Nephron progenitor cell (in vitro differentiated cells): ENCODE results near the gene RNF212B.
"Not testable (repeated sequence)": the region's sequence is repeated elsewhere in the genome, so short reads cannot be mapped to it uniquely, and the experiment has no call there.

ENCODE experiments used
- DNase-seq: peaks from one replicate; pipeline ENCODE4 v3.0.0; 2021
- H3K27ac Mint-ChIP-seq: 2 replicates; pipeline ENCODE4 v1.8.0; 2021; ENCODE audit warnings: mild to moderate bottlenecking, moderate library complexity, mixed read lengths
- H3K27me3 Mint-ChIP-seq: 2 replicates; pipeline ENCODE4 v1.8.0; 2021; ENCODE audit warnings: mild to moderate bottlenecking, low read depth, mixed read lengths; ENCODE audit not compliant: poor library complexity
- H3K36me3 Mint-ChIP-seq: 2 replicates; pipeline ENCODE4 v1.8.0; 2021; ENCODE audit warnings: low read depth, mixed read lengths
- H3K4me1 Mint-ChIP-seq: 2 replicates; pipeline ENCODE4 v1.8.0; 2021; ENCODE audit warnings: mixed read lengths
- H3K4me3 Mint-ChIP-seq: 2 replicates; pipeline ENCODE4 v1.8.0; 2021; ENCODE audit warnings: mild to moderate bottlenecking, moderate library complexity, mixed read lengths
- H3K9me3 Mint-ChIP-seq: 2 replicates; pipeline ENCODE4 v1.8.0; 2021; ENCODE audit warnings: mild to moderate bottlenecking, moderate library complexity, mixed read lengths
- TF ChIP-seq, protein P1 (sequence below): fragments of 200-600 bp; sonication (generic); IDR thresholded peaks from 2 replicates; pipeline ENCODE4 v1.5.0; 2021; ENCODE audit warnings: antibody characterized with exemption

Gene RNF212B

DNA sequence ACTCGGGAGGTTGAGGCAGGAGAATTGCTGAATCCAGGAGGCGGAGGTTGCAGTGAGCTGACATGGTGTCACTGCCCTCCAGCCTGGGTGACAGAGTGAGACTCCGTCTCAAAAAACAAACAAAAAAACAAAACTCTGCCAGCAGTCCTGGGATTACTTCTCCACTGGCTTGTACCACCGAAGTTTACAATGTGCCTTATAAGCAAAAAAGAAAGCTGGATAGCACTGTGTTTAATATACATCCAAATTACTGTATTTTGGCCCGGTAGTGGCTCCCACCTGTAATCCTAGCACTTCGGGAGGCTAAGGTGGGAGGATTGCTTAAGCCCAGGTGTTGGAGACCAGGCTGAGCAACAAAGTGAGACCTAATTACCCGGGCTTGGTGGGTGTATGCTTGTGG, 31.5 kb downstream of the RNF212B start:
- Mint-ChIP-seq H3K4me3 (no peak overlapping the region), H3K9me3 (no peaks in the 10 kb centered on the region), H3K27me3 (peaks cover 16% of the 10 kb centered on the region), H3K4me1 (no peaks in the 10 kb centered on the region), H3K36me3 (peaks cover 7% of the 10 kb centered on the region), H3K27ac (no peak overlapping the region)
- DNase-seq, result no peak
- TF ChIP-seq, protein P1, sequence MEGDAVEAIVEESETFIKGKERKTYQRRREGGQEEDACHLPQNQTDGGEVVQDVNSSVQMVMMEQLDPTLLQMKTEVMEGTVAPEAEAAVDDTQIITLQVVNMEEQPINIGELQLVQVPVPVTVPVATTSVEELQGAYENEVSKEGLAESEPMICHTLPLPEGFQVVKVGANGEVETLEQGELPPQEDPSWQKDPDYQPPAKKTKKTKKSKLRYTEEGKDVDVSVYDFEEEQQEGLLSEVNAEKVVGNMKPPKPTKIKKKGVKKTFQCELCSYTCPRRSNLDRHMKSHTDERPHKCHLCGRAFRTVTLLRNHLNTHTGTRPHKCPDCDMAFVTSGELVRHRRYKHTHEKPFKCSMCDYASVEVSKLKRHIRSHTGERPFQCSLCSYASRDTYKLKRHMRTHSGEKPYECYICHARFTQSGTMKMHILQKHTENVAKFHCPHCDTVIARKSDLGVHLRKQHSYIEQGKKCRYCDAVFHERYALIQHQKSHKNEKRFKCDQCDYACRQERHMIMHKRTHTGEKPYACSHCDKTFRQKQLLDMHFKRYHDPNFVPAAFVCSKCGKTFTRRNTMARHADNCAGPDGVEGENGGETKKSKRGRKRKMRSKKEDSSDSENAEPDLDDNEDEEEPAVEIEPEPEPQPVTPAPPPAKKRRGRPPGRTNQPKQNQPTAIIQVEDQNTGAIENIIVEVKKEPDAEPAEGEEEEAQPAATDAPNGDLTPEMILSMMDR, result no peak

DNA sequence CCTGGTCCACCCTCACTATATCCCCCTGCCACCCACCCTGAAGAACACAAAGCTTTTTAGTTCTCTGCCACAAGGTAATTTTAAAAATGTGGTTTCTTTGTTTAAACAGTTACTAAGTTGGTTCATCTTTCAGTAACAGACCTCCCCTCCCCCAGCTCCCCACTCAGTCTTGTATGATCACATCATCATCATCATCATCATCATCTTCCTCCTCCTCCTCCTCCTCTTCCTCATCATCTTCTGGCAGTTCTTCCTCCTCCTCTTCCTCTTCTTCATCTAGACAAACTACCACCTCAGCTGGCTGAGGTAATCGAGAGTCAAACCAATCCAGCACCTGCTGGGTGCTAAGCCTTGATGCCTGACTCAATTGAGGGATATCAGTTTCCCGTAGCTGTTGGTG, 37.7 kb downstream of the RNF212B start:
- TF ChIP-seq, protein P1, result no peak
- Mint-ChIP-seq H3K9me3 (no peaks in the 10 kb centered on the region), H3K27ac (no peak overlapping the region), H3K4me3 (no peak overlapping the region), H3K4me1 (peaks cover 13% of the 10 kb centered on the region), H3K36me3 (peaks cover 62% of the 10 kb centered on the region), H3K27me3 (no peaks in the 10 kb centered on the region)
- no peak for DNase-seq

DNA sequence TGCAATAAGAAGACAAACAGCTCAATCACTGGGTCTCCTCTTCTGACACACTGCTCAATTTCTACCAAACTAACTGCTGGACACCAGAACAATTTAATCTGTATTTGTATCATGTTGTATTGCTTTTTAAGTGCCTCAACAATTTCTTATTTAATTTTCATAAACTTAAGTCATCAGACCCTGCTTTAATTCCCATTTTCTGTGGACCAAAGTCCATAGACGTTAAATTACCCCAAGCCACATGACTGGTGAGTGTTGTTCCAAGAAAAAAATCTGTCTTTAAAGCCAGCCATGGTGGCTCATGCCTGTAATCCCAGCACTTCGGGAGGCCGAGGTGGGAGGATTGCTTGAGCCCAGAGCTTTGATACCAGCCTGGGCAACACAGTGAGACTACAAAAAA, 39.5 kb downstream of the RNF212B start:
- Mint-ChIP-seq H3K36me3 (peaks cover 56% of the 10 kb centered on the region), H3K27me3 (no peaks in the 10 kb centered on the region), H3K4me3 (no peak overlapping the region), H3K27ac (no peak overlapping the region), H3K9me3 (no peaks in the 10 kb centered on the region), H3K4me1 (peaks cover 21% of the 10 kb centered on the region)
- no peak for DNase-seq
- TF ChIP-seq, protein P1, result no peak

DNA sequence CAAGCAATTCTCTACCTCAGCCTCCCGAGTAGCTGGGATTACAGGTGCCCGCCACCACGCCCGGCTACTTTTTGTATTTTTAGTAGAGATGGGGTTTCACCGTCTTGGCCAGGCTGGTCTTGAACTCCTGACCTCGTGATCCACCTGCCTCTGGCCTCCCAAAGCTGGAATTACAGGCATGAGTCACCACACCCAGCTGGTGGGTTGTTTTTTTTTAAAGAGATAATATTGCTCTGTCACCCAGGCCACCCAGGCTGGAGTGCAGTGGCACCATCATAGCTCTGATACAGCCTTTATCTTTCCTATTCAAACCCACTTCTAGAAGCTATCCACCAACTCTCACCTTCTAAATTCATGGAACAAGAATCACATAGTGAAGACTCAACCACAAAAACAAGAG, 40.2 kb downstream of the RNF212B start:
- not testable (repeated sequence) for DNase-seq, H3K27ac Mint-ChIP-seq, H3K9me3 Mint-ChIP-seq, H3K27me3 Mint-ChIP-seq, H3K4me3 Mint-ChIP-seq
- Mint-ChIP-seq H3K4me1 (peaks cover 24% of the 10 kb centered on the region), H3K36me3 (peaks cover 56% of the 10 kb centered on the region)

DNA sequence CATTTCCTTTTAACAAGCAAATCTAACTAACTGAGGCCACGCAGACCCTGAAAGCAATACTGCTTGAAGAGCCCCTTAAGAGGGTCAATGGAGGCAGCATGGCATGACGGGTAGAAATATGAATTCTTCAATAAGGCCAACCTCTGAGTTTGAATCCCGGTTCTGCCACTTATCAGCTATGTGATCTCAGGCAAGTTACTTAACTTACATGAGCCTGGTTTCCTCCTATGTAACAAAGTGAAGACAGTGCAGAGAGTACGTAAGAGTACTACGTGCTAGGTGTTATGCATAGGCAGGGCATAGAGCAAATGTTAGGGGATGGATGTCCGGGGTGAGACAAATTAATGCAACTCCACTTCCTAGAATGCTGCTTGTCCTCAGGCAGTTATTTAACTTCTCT, 43.5 kb downstream of the RNF212B start:
- H3K9me3 Mint-ChIP-seq, result no peaks in the 10 kb centered on the region
- TF ChIP-seq, protein P1, result no peak

DNA sequence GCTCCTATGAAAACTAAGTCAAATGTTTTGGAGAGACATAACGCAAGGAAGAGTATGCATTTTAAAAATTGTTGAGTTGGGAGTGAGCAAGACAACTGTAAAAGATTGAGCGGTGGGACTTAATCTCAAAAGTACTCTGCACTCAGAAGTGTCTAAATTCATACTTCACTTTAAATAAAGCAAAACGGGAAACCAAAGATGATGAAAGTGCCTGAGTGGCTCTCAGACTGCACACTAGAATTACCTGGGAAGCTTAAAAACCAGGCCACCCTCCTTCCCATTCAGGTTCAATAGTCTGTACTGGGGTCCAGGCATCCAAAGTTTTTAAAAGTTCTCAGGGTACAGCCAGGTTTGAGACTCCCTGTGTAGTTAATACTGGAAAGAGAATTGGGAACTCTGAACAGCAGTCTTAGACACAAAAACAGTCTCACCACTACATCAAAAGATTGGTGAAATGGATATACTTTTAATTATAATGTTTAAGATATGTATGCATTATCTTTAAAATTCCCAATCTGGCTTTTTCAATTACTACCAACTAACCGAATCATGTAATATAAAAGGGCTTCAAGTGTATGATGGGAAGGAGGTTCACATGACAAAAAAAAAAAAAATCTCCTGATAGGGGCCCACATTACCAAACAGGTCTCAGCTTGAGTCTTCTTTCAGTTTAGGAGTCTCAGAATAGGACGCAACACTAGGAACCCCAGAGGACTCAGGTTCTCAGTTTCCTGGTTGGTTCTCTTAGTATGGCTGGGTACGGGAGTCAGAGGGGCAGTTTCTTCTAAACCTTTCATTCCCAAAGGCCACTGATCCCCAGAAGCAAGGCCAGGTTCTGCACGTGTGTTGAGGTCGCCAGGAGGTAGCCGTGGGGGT, 47.2 kb downstream of the RNF212B start:
- peaks cover 53% of the 10 kb centered on the region for H3K4me1 Mint-ChIP-seq
- H3K27me3 Mint-ChIP-seq, result peaks cover 19% of the 10 kb centered on the region
- TF ChIP-seq, protein P1, result no peak
- H3K9me3 Mint-ChIP-seq, result no peaks in the 10 kb centered on the region
- DNase-seq, result no peak
- peak overlapping the region; percentile 31 for H3K27ac Mint-ChIP-seq
- peak overlapping the region; percentile 97 for H3K4me3 Mint-ChIP-seq
- peaks cover 4% of the 10 kb centered on the region for H3K36me3 Mint-ChIP-seq

More for the DNA sequence above, 43.5 kb downstream of the RNF212B start:
- no peak overlapping the region for H3K4me3 Mint-ChIP-seq
- peaks cover 35% of the 10 kb centered on the region for H3K36me3 Mint-ChIP-seq
- H3K4me1 Mint-ChIP-seq, result peaks cover 48% of the 10 kb centered on the region
- no peak overlapping the region for H3K27ac Mint-ChIP-seq
- no peak for DNase-seq
- no peaks in the 10 kb centered on the region for H3K27me3 Mint-ChIP-seq
